H9 (cell line): ENCODE measurements around the gene SPATA31E1. TPM values are rescaled to one million over a fixed set of nuclear protein-coding genes. Genes with fewer than 3 reads are reported as not detected.

Experiments used
- DNase-seq: peaks from one replicate; pipeline ENCODE4 v3.0.0-alpha.2; 2017
- H2AFZ ChIP-seq: one replicate; pipeline ENCODE4 v1.6.1; 2013; ENCODE audit warnings: mild to moderate bottlenecking, low read length, control low read depth, moderate library complexity
- H2AK5ac ChIP-seq: 2 replicates; pipeline ENCODE4 v1.6.1; 2013; ENCODE audit warnings: low read length, control low read depth, mixed read lengths; ENCODE audit not compliant: insufficient read length
- H2BK120ac ChIP-seq: one replicate; pipeline ENCODE4 v1.6.1; 2013; ENCODE audit warnings: low read depth, mild to moderate bottlenecking, low read length, control low read depth, inconsistent platforms; ENCODE audit not compliant: poor library complexity, severe bottlenecking
- H2BK12ac ChIP-seq: 2 replicates; pipeline ENCODE4 v1.6.1; 2013; ENCODE audit warnings: low read length, control low read depth, mixed read lengths, low read depth; ENCODE audit not compliant: insufficient read length
- H2BK15ac ChIP-seq: 2 replicates; pipeline ENCODE4 v1.6.1; 2013; ENCODE audit warnings: low read depth, low read length, control low read depth
- H2BK20ac ChIP-seq: one replicate; pipeline ENCODE4 v1.6.1; 2013; ENCODE audit warnings: low read depth, mild to moderate bottlenecking, low read length, control low read depth, inconsistent platforms; ENCODE audit not compliant: poor library complexity, severe bottlenecking
- H2BK5ac ChIP-seq: 2 replicates; pipeline ENCODE4 v1.6.1; 2013; ENCODE audit warnings: low read length, control low read depth, mixed read lengths; ENCODE audit not compliant: insufficient read length
- H3K14ac ChIP-seq: 2 replicates; pipeline ENCODE4 v1.6.1; 2013; ENCODE audit warnings: low read length, control low read depth; ENCODE audit not compliant: insufficient read depth
- H3K18ac ChIP-seq: 2 replicates; pipeline ENCODE4 v1.6.1; 2013; ENCODE audit warnings: low read depth, mild to moderate bottlenecking, mixed read lengths, low read length, control low read depth; ENCODE audit not compliant: insufficient read length
- H3K23ac ChIP-seq: 2 replicates; pipeline ENCODE4 v1.6.1; 2013; ENCODE audit warnings: low read length, control low read depth, mixed read lengths, low read depth; ENCODE audit not compliant: insufficient read length
- H3K23me2 ChIP-seq: 2 replicates; pipeline ENCODE4 v1.6.1; 2013; ENCODE audit warnings: low read depth, mild to moderate bottlenecking, mixed read lengths, low read length, control low read depth; ENCODE audit not compliant: insufficient read length, poor library complexity, severe bottlenecking
- H3K27ac ChIP-seq: 2 replicates; pipeline ENCODE4 v1.5.1; 2013; ENCODE audit warnings: low read length, control low read depth, mixed read lengths, low read depth; ENCODE audit not compliant: insufficient read length
- H3K27me3 ChIP-seq: 2 replicates; pipeline ENCODE4 v1.6.1; 2013; ENCODE audit warnings: low read length, control low read depth, inconsistent platforms; ENCODE audit not compliant: insufficient read depth
- H3K4ac ChIP-seq: 2 replicates; pipeline ENCODE4 v1.6.1; 2013; ENCODE audit warnings: low read depth, mild to moderate bottlenecking, control low read depth, inconsistent platforms, low read length, moderate library complexity
- H3K4me1 ChIP-seq: 2 replicates; pipeline ENCODE4 v1.6.1; 2013; ENCODE audit warnings: low read length, control low read depth, inconsistent platforms; ENCODE audit not compliant: insufficient read depth
- H3K4me2 ChIP-seq: 2 replicates; pipeline ENCODE4 v1.6.1; 2013; ENCODE audit warnings: low read length, control low read depth, mixed read lengths; ENCODE audit not compliant: insufficient read length, insufficient read depth
- H3K56ac ChIP-seq: 2 replicates; pipeline ENCODE4 v1.6.1; 2013; ENCODE audit warnings: low read depth, mild to moderate bottlenecking, mixed read lengths, low read length, control low read depth; ENCODE audit not compliant: insufficient read length
- H3K79me1 ChIP-seq: 2 replicates; pipeline ENCODE4 v1.6.1; 2013; ENCODE audit warnings: low read depth, mild to moderate bottlenecking, moderate library complexity, low read length, control low read depth, inconsistent platforms; ENCODE audit not compliant: insufficient read depth, poor library complexity, severe bottlenecking
- H3K79me2 ChIP-seq: 2 replicates; pipeline ENCODE4 v1.6.1; 2013; ENCODE audit warnings: low read length, control low read depth, inconsistent platforms; ENCODE audit not compliant: insufficient read depth
- H3K9ac ChIP-seq: 2 replicates; pipeline ENCODE4 v1.6.1; 2013; ENCODE audit warnings: low read length, control low read depth, mixed read lengths; ENCODE audit not compliant: insufficient read length; ENCODE audit errors: extremely low read depth
- H3K9me3 ChIP-seq: one replicate; pipeline ENCODE4 v1.6.1; 2013; ENCODE audit warnings: low read depth, low read length, inconsistent platforms; ENCODE audit not compliant: control insufficient read depth
- H3T11ph ChIP-seq: one replicate; pipeline ENCODE4 v1.6.1; 2013; ENCODE audit warnings: mild to moderate bottlenecking, low read length, control low read depth, inconsistent platforms
- H4K20me1 ChIP-seq: one replicate; pipeline ENCODE4 v1.6.1; 2013; ENCODE audit not compliant: control insufficient read depth, insufficient read length, insufficient read depth
- H4K5ac ChIP-seq: 2 replicates; pipeline ENCODE4 v1.6.1; 2013; ENCODE audit warnings: low read depth, mild to moderate bottlenecking, mixed read lengths, low read length, control low read depth; ENCODE audit not compliant: insufficient read length
- H4K8ac ChIP-seq: replicated peaks from 2 replicates; pipeline ENCODE4 v1.6.1; 2013; ENCODE audit warnings: low read length, control low read depth, mixed read lengths, low read depth; ENCODE audit not compliant: insufficient read length
- H4K91ac ChIP-seq: 2 replicates; pipeline ENCODE4 v1.6.1; 2013; ENCODE audit warnings: low read depth, mild to moderate bottlenecking, moderate library complexity, mixed read lengths, low read length, control low read depth; ENCODE audit not compliant: insufficient read length
- H3K27ac Mint-ChIP-seq, 3 experiments: 2 replicates in 2 of 3; 3 replicates in 1 of 3; pipeline ENCODE4 v1.8.0; 2020 to 2021; ENCODE audit warnings: mixed read lengths in 3 of 3, mild to moderate bottlenecking in 1 of 3, moderate library complexity in 1 of 3
- H3K27me3 Mint-ChIP-seq: 2 replicates; pipeline ENCODE4 v1.8.0; 2021; ENCODE audit warnings: low read depth, mild to moderate bottlenecking, moderate library complexity, mixed read lengths
- H3K36me3 Mint-ChIP-seq, 3 experiments: 2 replicates in 2 of 3; 3 replicates in 1 of 3; pipeline ENCODE4 v1.8.0; 2020 to 2021; ENCODE audit warnings: low read depth in 3 of 3, mixed read lengths in 3 of 3; ENCODE audit not compliant: insufficient read depth in 1 of 3
- H3K4me1 Mint-ChIP-seq, 2 experiments: 2 replicates each; pipeline ENCODE4 v1.8.0; 2020; ENCODE audit warnings: mixed read lengths in 2 of 2
- H3K4me3 Mint-ChIP-seq, 2 experiments: 2 replicates in 1 of 2; 3 replicates in 1 of 2; pipeline ENCODE4 v1.8.0; 2020 to 2021; ENCODE audit warnings: mild to moderate bottlenecking in 2 of 2, mixed read lengths in 2 of 2, moderate library complexity in 1 of 2
- H3K9me3 Mint-ChIP-seq, 2 experiments: 2 replicates in 1 of 2; 3 replicates in 1 of 2; pipeline ENCODE4 v1.8.0; 2020; ENCODE audit warnings: mild to moderate bottlenecking in 2 of 2, mixed read lengths in 2 of 2, moderate library complexity in 1 of 2
- total RNA-seq: library from RNA; stranded (reverse); gene quantifications from 2 replicates; pipeline ENCODE4 v1.2.1, GENCODE V29; 2021
- TF ChIP-seq, protein P1 (sequence below): fragments of 200-600 bp; sonication (generic); conservative IDR thresholded peaks from 3 replicates; pipeline ENCODE4 v1.8.0; 2021; ENCODE audit warnings: antibody characterized with exemption, mild to moderate bottlenecking

SPATA31E1 gene
- total RNA-seq, 1 experiment from 2014 or later, result 0.09 TPM

DNA sequence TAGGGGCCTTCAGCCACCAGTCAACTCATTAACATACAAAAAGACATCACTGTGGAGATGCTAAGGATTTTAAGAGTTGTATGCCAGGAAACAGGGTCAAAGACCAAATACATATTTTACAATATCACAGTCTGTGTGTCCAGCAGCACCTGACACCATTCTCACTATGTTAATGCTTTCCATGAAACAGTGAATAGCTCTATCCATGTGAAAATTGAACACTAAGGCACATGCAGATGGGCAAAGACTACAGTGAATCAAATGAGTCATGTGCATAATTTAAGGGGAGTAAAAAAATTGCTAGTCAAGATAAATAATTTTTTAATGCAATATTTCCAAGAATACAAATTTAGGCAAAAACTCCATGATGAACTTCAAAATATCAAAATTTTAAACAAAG lies 7.6 kb upstream of the SPATA31E1 start:
- no peak overlapping the region for H2BK15ac ChIP-seq
- H3K4me1 Mint-ChIP-seq, result peaks cover 30 to 31% of the 10 kb centered on the region in 2 experiments
- no peak overlapping the region for H3K27ac Mint-ChIP-seq
- no peak overlapping the region for H4K5ac ChIP-seq
- no peak overlapping the region for H2BK120ac ChIP-seq
- no peaks in the 10 kb centered on the region for H4K20me1 ChIP-seq
- no peak overlapping the region for H3K27ac ChIP-seq
- H3K9me3 ChIP-seq, result no peaks in the 10 kb centered on the region
- H3K9ac ChIP-seq, result no peak overlapping the region
- no peaks in the 10 kb centered on the region for H3K23me2 ChIP-seq
- H3K9me3 Mint-ChIP-seq, result peaks cover 0 to 9% of the 10 kb centered on the region in 2 experiments; a peak in 2 of 5 replicates
- H3K79me1 ChIP-seq, result no peaks in the 10 kb centered on the region
- TF ChIP-seq, protein P1, sequence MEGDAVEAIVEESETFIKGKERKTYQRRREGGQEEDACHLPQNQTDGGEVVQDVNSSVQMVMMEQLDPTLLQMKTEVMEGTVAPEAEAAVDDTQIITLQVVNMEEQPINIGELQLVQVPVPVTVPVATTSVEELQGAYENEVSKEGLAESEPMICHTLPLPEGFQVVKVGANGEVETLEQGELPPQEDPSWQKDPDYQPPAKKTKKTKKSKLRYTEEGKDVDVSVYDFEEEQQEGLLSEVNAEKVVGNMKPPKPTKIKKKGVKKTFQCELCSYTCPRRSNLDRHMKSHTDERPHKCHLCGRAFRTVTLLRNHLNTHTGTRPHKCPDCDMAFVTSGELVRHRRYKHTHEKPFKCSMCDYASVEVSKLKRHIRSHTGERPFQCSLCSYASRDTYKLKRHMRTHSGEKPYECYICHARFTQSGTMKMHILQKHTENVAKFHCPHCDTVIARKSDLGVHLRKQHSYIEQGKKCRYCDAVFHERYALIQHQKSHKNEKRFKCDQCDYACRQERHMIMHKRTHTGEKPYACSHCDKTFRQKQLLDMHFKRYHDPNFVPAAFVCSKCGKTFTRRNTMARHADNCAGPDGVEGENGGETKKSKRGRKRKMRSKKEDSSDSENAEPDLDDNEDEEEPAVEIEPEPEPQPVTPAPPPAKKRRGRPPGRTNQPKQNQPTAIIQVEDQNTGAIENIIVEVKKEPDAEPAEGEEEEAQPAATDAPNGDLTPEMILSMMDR, result no peak
- H3K27me3 ChIP-seq, result no peaks in the 10 kb centered on the region
- no peak overlapping the region for H4K8ac ChIP-seq
- no peak overlapping the region for H3K4me3 Mint-ChIP-seq
- no peak overlapping the region for H2BK20ac ChIP-seq
- no peak overlapping the region for H3K4me2 ChIP-seq
- peaks cover 2 to 8% (median 3%) of the 10 kb centered on the region in 3 experiments; a peak in 4 of 7 replicates for H3K36me3 Mint-ChIP-seq
- no peak overlapping the region for H3K56ac ChIP-seq
- no peak overlapping the region for H3K18ac ChIP-seq
- no peak overlapping the region for H2AFZ ChIP-seq
- no peak overlapping the region for H2BK5ac ChIP-seq
- DNase-seq, result no peak
- peaks cover 11% of the 10 kb centered on the region; the same call in 1 of the 2 replicates for H3K4me1 ChIP-seq
- no peak overlapping the region for H3T11ph ChIP-seq
- H3K23ac ChIP-seq, result no peak overlapping the region
- H3K4ac ChIP-seq, result no peak overlapping the region
- no peak overlapping the region for H2AK5ac ChIP-seq
- H4K91ac ChIP-seq, result no peak overlapping the region
- no peak overlapping the region for H2BK12ac ChIP-seq
- no peaks in the 10 kb centered on the region for H3K79me2 ChIP-seq
- H3K27me3 Mint-ChIP-seq, result peaks cover 1% of the 10 kb centered on the region; the same call in 1 of the 2 replicates
- no peak overlapping the region for H3K14ac ChIP-seq
